ENCODE measurements around the gene TCF7L2.

GRCh38 chr10:113084031-113084430 lies 134.0 kb downstream of the TCF7L2 start:
- TF ChIP-seq CTCF (IDR thresholded peaks at IDR 0.05) (no peak), POLR2AphosphoS5 (IDR thresholded peaks at IDR 0.05; ENCODE audit: low read depth, low read length) (no peak), REST (IDR thresholded peaks at IDR 0.05; ENCODE audit: insufficient read depth in 1 of 2, low read depth in 2 of 2, low read length in 1 of 2) (no peak)
